NCI-H2107 (cell line): ENCODE results near the gene TM6SF1.
"Not testable (repeated sequence)": the region's sequence is repeated elsewhere in the genome, so short reads cannot be mapped to it uniquely, and the experiment has no call there.

Experiments used
- DNase-seq: peaks from one replicate; lab custom pipeline; 2025; lab: John Stamatoyannopoulos, UW

TM6SF1 gene

GRCh38 chr15:83106994-83107840, at the start of gene TM6SF1:
Gene TM6SF1, plus strand, starts transcription at chr15:83107645. Its CDS starts 36 bp downstream, at chr15:83107681.
- DNase-seq = no peak

GRCh38 chr15:83057696-83058376, 49.6 kb upstream of the TM6SF1 start:
- DNase-seq = no peak

- DNase-seq = no peak
Observed at GRCh38 chr15:83061680-83062079, 45.8 kb upstream of the TM6SF1 start.

GRCh38 chr15:83062768-83063180, 44.7 kb upstream of the TM6SF1 start:
- DNase-seq = no peak

GRCh38 chr15:83063551-83063950, 43.9 kb upstream of the TM6SF1 start:
- no peak for DNase-seq

- no peak for DNase-seq
Observed at GRCh38 chr15:83064859-83065258, 42.6 kb upstream of the TM6SF1 start.

- DNase-seq = no peak
Observed at GRCh38 chr15:83065431-83065830, 42.0 kb upstream of the TM6SF1 start.

GRCh38 chr15:83066034-83066733, 41.3 kb upstream of the TM6SF1 start:
- no peak for DNase-seq

GRCh38 chr15:83066734-83067637, 40.5 kb upstream of the TM6SF1 start, which contains the start of gene BTBD1:
Gene BTBD1, minus strand, starts transcription at chr15:83067252. Its CDS starts 101 bp downstream, at chr15:83067151.
- DNase-seq = peak; percentile 58

GRCh38 chr15:83067638-83067962, 39.8 kb upstream of the TM6SF1 start:
- DNase-seq = no peak

GRCh38 chr15:83068054-83068453, 39.4 kb upstream of the TM6SF1 start:
- DNase-seq = no peak

GRCh38 chr15:83069211-83069642, 38.2 kb upstream of the TM6SF1 start:
- DNase-seq = not testable (repeated sequence)

GRCh38 chr15:83077491-83078230, 29.8 kb upstream of the TM6SF1 start:
- no peak for DNase-seq

- no peak for DNase-seq
Observed at GRCh38 chr15:83078712-83079111, 28.7 kb upstream of the TM6SF1 start.

- no peak for DNase-seq
Observed at GRCh38 chr15:83081256-83082014, 26.0 kb upstream of the TM6SF1 start.

GRCh38 chr15:83082730-83083386, 24.6 kb upstream of the TM6SF1 start:
- no peak for DNase-seq

GRCh38 chr15:83085461-83085860, 22.0 kb upstream of the TM6SF1 start:
- not testable (repeated sequence) for DNase-seq

- not testable (repeated sequence) for DNase-seq
Observed at GRCh38 chr15:83085864-83086552, 21.4 kb upstream of the TM6SF1 start.

GRCh38 chr15:83087576-83087975, 19.9 kb upstream of the TM6SF1 start:
- DNase-seq = no peak
